Progenitor cell of endocrine pancreas (in vitro differentiated cells): ENCODE data around the gene MLEC. TPM values are rescaled to one million over a fixed set of nuclear protein-coding genes. Genes with fewer than 3 reads are reported as not detected.

Experiments used
- DNase-seq: peaks from one replicate; pipeline ENCODE4 v3.0.0; 2021; ENCODE audit warnings: low spot score; ENCODE audit not compliant: unreplicated experiment
- H3K27ac Mint-ChIP-seq: 2 replicates; pipeline ENCODE4 v1.8.0; 2021; ENCODE audit warnings: mild to moderate bottlenecking, moderate library complexity, mixed read lengths
- H3K27me3 Mint-ChIP-seq: 2 replicates; pipeline ENCODE4 v1.8.0; 2021; ENCODE audit warnings: mixed read lengths
- H3K36me3 Mint-ChIP-seq: 2 replicates; pipeline ENCODE4 v1.8.0; 2022; ENCODE audit warnings: mixed read lengths; ENCODE audit not compliant: insufficient read depth
- H3K4me1 Mint-ChIP-seq: 2 replicates; pipeline ENCODE4 v1.8.0; 2021; ENCODE audit warnings: low read depth, mixed read lengths
- H3K4me3 Mint-ChIP-seq: 2 replicates; pipeline ENCODE4 v1.8.0; 2021; ENCODE audit warnings: low read depth, mild to moderate bottlenecking, moderate library complexity, mixed read lengths
- H3K9me3 Mint-ChIP-seq: 2 replicates; pipeline ENCODE4 v1.8.0; 2021; ENCODE audit warnings: low read depth, mixed read lengths
- CTCF ChIP-seq: fragments of 200-600 bp; sonication (generic); IDR thresholded peaks from one replicate; pipeline ENCODE4 v1.5.0; 2021; ENCODE audit warnings: antibody characterized with exemption, mild to moderate bottlenecking; ENCODE audit not compliant: unreplicated experiment
- total RNA-seq: library from RNA; stranded (reverse); gene quantifications from 2 replicates; pipeline ENCODE4 v1.2.1, GENCODE V29; 2021

MLEC gene
- total RNA-seq, 1 donor from 2014 or later: 187 TPM

DNA sequence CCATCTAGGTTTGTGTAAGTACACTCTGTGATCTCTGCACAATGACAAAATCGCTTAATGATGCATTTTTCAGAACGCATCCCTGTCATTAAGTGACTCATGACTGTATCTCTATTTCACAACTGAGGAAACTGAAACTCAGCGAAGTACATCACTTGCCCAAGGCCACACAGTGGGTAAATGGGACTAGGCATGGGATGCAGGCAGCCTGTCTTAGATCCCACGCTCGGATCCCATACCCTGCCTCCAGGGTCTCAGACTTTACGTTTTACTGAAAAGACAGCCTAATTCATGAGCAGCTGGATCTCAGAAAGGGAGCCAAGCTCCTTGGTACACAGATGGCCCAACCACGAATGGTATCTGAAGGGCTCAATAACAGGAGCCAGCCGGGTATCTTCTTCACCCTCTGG is 2.4 kb upstream of the MLEC start:
- H3K27me3 Mint-ChIP-seq: peaks cover 2% of the 10 kb centered on the region
- H3K36me3 Mint-ChIP-seq: no peaks in the 10 kb centered on the region
- H3K4me1 Mint-ChIP-seq: peaks cover 19% of the 10 kb centered on the region
- no peak for TF ChIP-seq CTCF
- H3K27ac Mint-ChIP-seq: no peak overlapping the region
- no peaks in the 10 kb centered on the region for H3K9me3 Mint-ChIP-seq
- no peak for DNase-seq
- no peak overlapping the region for H3K4me3 Mint-ChIP-seq

DNA sequence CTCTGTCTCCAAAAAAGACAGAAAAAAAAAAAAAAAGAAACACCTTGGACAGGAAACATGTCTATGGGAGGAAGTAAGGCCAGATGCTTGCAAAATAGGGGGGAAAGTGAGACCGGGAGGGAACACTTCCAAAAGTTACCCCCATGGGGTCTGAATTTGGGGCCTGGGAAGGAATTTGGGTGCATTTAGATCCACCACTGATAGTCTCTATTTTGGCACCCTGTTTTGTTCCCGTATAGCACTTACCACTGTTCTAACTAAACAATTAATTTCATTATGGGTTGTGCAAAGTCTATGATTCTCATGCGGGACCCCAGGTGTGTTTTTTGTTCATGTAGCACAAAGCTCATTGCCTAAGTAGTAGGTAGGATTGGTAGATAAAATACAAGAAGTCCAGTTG is 1.4 kb upstream of the MLEC start:
- DNase-seq: no peak
- Mint-ChIP-seq H3K27ac (peak overlapping the region; percentile 45), H3K36me3 (no peaks in the 10 kb centered on the region), H3K27me3 (no peaks in the 10 kb centered on the region), H3K9me3 (no peaks in the 10 kb centered on the region), H3K4me1 (peaks cover 27% of the 10 kb centered on the region), H3K4me3 (peak overlapping the region; percentile 95)
- no peak for TF ChIP-seq CTCF

DNA sequence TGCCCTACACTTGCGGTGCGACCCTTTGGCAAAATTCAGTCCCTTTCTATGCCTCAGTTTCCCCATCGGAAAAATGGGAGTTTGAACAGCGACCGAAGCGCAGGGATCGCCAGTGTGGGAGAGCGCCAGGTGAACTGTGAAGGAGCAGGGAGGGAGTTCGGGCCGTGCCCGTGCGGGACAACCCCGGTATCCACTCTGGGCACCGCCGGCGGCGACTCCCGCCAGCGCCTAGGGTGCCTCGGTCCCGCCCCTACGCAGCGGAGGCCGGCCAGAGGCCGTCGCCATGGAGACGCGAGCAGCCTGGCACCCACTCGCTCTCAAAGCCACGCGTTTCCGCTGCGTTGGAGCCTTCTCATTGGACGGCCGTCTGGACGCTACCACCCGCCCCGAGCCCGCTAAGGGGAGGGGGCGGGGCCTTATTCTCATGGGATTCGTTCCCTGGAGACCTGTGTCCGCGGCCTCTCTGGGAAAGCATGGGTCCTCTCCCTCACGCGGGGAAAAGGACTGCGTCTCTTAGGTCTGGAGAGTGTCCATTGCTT is 729 bp upstream of the MLEC start:
- Mint-ChIP-seq H3K4me1 (peaks cover 32% of the 10 kb centered on the region), H3K27ac (peak overlapping the region; percentile 97), H3K9me3 (no peaks in the 10 kb centered on the region), H3K36me3 (no peaks in the 10 kb centered on the region), H3K4me3 (peak overlapping the region; percentile 95), H3K27me3 (no peaks in the 10 kb centered on the region)
- no peak for TF ChIP-seq CTCF
- DNase-seq: peak; percentile 96

- DNase-seq: no peak
- Mint-ChIP-seq H3K36me3 (no peaks in the 10 kb centered on the region), H3K27ac (peak overlapping the region; percentile 74), H3K4me3 (peak overlapping the region; percentile 76), H3K27me3 (no peaks in the 10 kb centered on the region), H3K9me3 (no peaks in the 10 kb centered on the region), H3K4me1 (peaks cover 42% of the 10 kb centered on the region)
- no peak for TF ChIP-seq CTCF
These were observed 785 bp downstream of the MLEC start for GRCh38 chr12:120687578-120688289.

DNA sequence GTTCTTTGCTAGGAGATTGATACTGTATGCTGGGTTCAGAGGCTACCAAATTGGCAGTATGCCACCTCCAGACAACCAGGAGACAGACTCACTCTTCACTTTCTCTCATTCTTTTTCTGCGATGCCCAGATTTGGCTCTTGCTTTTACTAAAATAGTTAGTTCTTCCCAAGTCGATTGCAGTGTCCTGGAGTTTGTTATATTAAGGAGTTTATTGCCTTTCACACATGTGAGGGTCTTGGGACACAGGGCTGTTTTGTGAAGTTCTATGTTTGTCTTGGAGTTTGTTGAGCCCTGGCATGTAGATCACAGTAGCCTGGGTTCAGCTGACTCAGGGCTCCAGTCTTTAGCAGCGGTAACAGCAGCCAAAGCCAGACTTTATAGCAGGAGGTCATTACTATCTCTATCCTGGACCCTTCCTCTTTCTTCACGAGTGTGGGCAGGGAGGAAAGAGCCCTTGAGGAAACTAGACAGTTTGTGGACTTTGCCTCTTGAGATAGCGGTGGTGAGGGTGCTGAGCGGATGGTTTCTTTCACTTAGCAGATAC is 1.6 kb downstream of the MLEC start:
- H3K27ac Mint-ChIP-seq: peak overlapping the region; percentile 74
- peaks cover 3% of the 10 kb centered on the region for H3K36me3 Mint-ChIP-seq
- H3K9me3 Mint-ChIP-seq: no peaks in the 10 kb centered on the region
- H3K4me3 Mint-ChIP-seq: peak overlapping the region; percentile 76
- no peak for TF ChIP-seq CTCF
- DNase-seq: no peak
- H3K27me3 Mint-ChIP-seq: no peaks in the 10 kb centered on the region
- H3K4me1 Mint-ChIP-seq: peaks cover 47% of the 10 kb centered on the region
